Measurements from ENCODE around the gene DEFB110.

The DEFB110 gene

GRCh38 chr6:50021894-50022293 is at the start of gene DEFB110:
Gene DEFB110, minus strand, starts transcription at chr6:50021994. Its CDS starts 59 bp downstream, at chr6:50021935.
- no peak for DNase-seq

GRCh38 chr6:50070101-50070500 is 48.3 kb upstream of the DEFB110 start:
- DNase-seq: no peak

GRCh38 chr6:50062051-50062450 is 40.3 kb upstream of the DEFB110 start:
- no peak for DNase-seq

- DNase-seq: no peak
Measured at GRCh38 chr6:50056242-50056641, 34.4 kb upstream of the DEFB110 start.

- no peak for DNase-seq
Measured at GRCh38 chr6:50049829-50050228, 28.0 kb upstream of the DEFB110 start, which contains the start of gene DEFB112. Gene DEFB112, minus strand, starts transcription at chr6:50049929. Its CDS starts 60 bp downstream, at chr6:50049869.

GRCh38 chr6:50047026-50047425 is 25.2 kb upstream of the DEFB110 start:
- DNase-seq: no peak

- no peak for DNase-seq
Measured at GRCh38 chr6:50030777-50031562, 9.2 kb upstream of the DEFB110 start.

GRCh38 chr6:50030350-50030749 is 8.6 kb upstream of the DEFB110 start:
- DNase-seq: no peak

GRCh38 chr6:50025258-50025657 is 3.5 kb upstream of the DEFB110 start:
- DNase-seq: no peak

GRCh38 chr6:50007819-50008218 is 14.0 kb downstream of the DEFB110 start:
- no peak for DNase-seq

- DNase-seq: no peak
Measured at GRCh38 chr6:50003139-50003538, 18.7 kb downstream of the DEFB110 start.

- no peak for DNase-seq
Measured at GRCh38 chr6:49995278-49995677, 26.5 kb downstream of the DEFB110 start.

GRCh38 chr6:49988900-49989299 is 32.9 kb downstream of the DEFB110 start:
- DNase-seq: no peak

- DNase-seq: no peak
Measured at GRCh38 chr6:49987749-49988148, 34.0 kb downstream of the DEFB110 start.

- DNase-seq: no peak
Measured at GRCh38 chr6:49986551-49986950, 35.2 kb downstream of the DEFB110 start.

- no peak for DNase-seq
Measured at GRCh38 chr6:49982046-49982445, 39.7 kb downstream of the DEFB110 start.

- no peak for DNase-seq
Measured at GRCh38 chr6:49980898-49981297, 40.9 kb downstream of the DEFB110 start.

GRCh38 chr6:49979584-49979983 is 42.2 kb downstream of the DEFB110 start:
- no peak for DNase-seq

GRCh38 chr6:49978332-49979226 is 43.2 kb downstream of the DEFB110 start:
- no peak for DNase-seq

- DNase-seq: no peak
Measured at GRCh38 chr6:49969605-49970004, 52.2 kb downstream of the DEFB110 start, which contains the start of gene DEFB113. Gene DEFB113, minus strand, starts transcription at chr6:49969625. Its CDS starts 0 bp downstream, at chr6:49969625.
